ENCODE measurements around the gene PDE3B. TPM values are rescaled to one million over a fixed set of nuclear protein-coding genes. Genes with fewer than 3 reads are reported as not detected.

Gene PDE3B
- polyA plus RNA-seq, 3 donors, result 4.0 to 6.0 (median 5.2) TPM

- Mint-ChIP-seq H3K27ac (no peak overlapping the region), H3K27me3 (ENCODE audit: low read depth in 3 of 3) (peaks cover 0 to 4% (median 0%) of the 10 kb centered on the region in 3 donors), H3K36me3 (no peaks in the 10 kb centered on the region), H3K4me3 (no peak overlapping the region), H3K4me1 (peaks cover 8% of the 10 kb centered on the region), H3K9me3 (no peaks in the 10 kb centered on the region)
- H3K27ac ChIP-seq (ENCODE audit: low read depth in 1 of 2, low read length in 2 of 2), result no peak overlapping the region
- H3K4me2 ChIP-seq (replicated peaks; ENCODE audit: extremely low read depth, low read length, poor library complexity, severe bottlenecking), result no peak overlapping the region
- H4K20me1 ChIP-seq (ENCODE audit: insufficient read depth, low read length), result no peaks in the 10 kb centered on the region
- intact Hi-C loops (cut with micrococcal nuclease), result no loop called here
- no peaks in the 10 kb centered on the region for H3K36me3 ChIP-seq (replicated peaks in 1 of 2; ENCODE audit: control insufficient read depth in 1 of 2, insufficient read depth in 2 of 2, low read length in 2 of 2)
- H3K9ac ChIP-seq (ENCODE audit: insufficient read depth, low read length, poor library complexity, severe bottlenecking), result no peak overlapping the region
- no peak for DNase-seq
- no peaks in the 10 kb centered on the region for H3K4me1 ChIP-seq (ENCODE audit: control insufficient read depth in 1 of 2, insufficient read depth in 2 of 2, low read length in 2 of 2)
- no peak overlapping the region for H3K4me3 ChIP-seq (replicated peaks in 1 of 3; ENCODE audit: low read depth in 2 of 3, low read length in 3 of 3)
- no peaks in the 10 kb centered on the region for H3K9me3 ChIP-seq (replicated peaks in 1 of 2; ENCODE audit: control insufficient read depth in 1 of 2, insufficient read depth in 1 of 2, low read length in 2 of 2)
- TF ChIP-seq CTCF (IDR thresholded peaks at IDR 0.05), result no peak
- H2AFZ ChIP-seq (ENCODE audit: insufficient read depth, low read depth, low read length, poor library complexity, severe bottlenecking), result no peak overlapping the region
- H3K79me2 ChIP-seq (ENCODE audit: insufficient read depth, low read length), result peaks cover 7% of the 10 kb centered on the region
- no peaks in the 10 kb centered on the region for H3K27me3 ChIP-seq (ENCODE audit: control insufficient read depth in 2 of 2, insufficient read depth in 2 of 2, low read length in 2 of 2)
These were observed 123.0 kb downstream of the PDE3B start for GRCh38 chr11:14766585-14766984.

GRCh38 chr11:14768526-14769188 is 125.1 kb downstream of the PDE3B start:
- no peak overlapping the region for H3K4me3 ChIP-seq (replicated peaks in 1 of 3; ENCODE audit: low read depth in 2 of 3, low read length in 3 of 3)
- intact Hi-C loops (cut with micrococcal nuclease), result no loop called here
- no peak overlapping the region for H3K4me3 Mint-ChIP-seq

More at GRCh38 chr11:14768526-14769188, 125.1 kb downstream of the PDE3B start:
- TF ChIP-seq CTCF (IDR thresholded peaks at IDR 0.05), result no peak
- Histone ChIP-seq H3K79me2 (ENCODE audit: insufficient read depth, low read length) (peaks cover 4% of the 10 kb centered on the region), H3K9ac (ENCODE audit: insufficient read depth, low read length, poor library complexity, severe bottlenecking) (no peak overlapping the region), H3K27ac (ENCODE audit: low read depth in 1 of 2, low read length in 2 of 2) (no peak overlapping the region), H3K4me2 (replicated peaks; ENCODE audit: extremely low read depth, low read length, poor library complexity, severe bottlenecking) (no peak overlapping the region), H3K4me1 (ENCODE audit: control insufficient read depth in 1 of 2, insufficient read depth in 2 of 2, low read length in 2 of 2) (no peaks in the 10 kb centered on the region), H4K20me1 (ENCODE audit: insufficient read depth, low read length) (no peaks in the 10 kb centered on the region), H2AFZ (ENCODE audit: insufficient read depth, low read depth, low read length, poor library complexity, severe bottlenecking) (no peak overlapping the region), H3K9me3 (replicated peaks in 1 of 2; ENCODE audit: control insufficient read depth in 1 of 2, insufficient read depth in 1 of 2, low read length in 2 of 2) (no peaks in the 10 kb centered on the region), H3K36me3 (replicated peaks in 1 of 2; ENCODE audit: control insufficient read depth in 1 of 2, insufficient read depth in 2 of 2, low read length in 2 of 2) (no peaks in the 10 kb centered on the region), H3K27me3 (ENCODE audit: control insufficient read depth in 2 of 2, insufficient read depth in 2 of 2, low read length in 2 of 2) (no peaks in the 10 kb centered on the region)
- no peaks in the 10 kb centered on the region for H3K9me3 Mint-ChIP-seq
- no peaks in the 10 kb centered on the region for H3K36me3 Mint-ChIP-seq
- peaks cover 8% of the 10 kb centered on the region for H3K4me1 Mint-ChIP-seq
- whole genome bisulfite sequencing (ENCODE audit: insufficient coverage), result no CpG with 5 or more reads among the region's 2 CpGs
- H3K27me3 Mint-ChIP-seq (ENCODE audit: low read depth in 3 of 3), result peaks cover 0 to 4% (median 0%) of the 10 kb centered on the region in 3 donors
- no peak overlapping the region for H3K27ac Mint-ChIP-seq
- DNase-seq, result no peak

Measured in CD14-positive monocyte (primary cell).